Nephron (organoid): ENCODE data around the gene DLEU7.

ENCODE experiments used
- H3K27ac Mint-ChIP-seq, 3 experiments: 2 replicates each; pipeline ENCODE4 v1.8.0; 2020; ENCODE audit warnings: mixed read lengths in 3 of 3, mild to moderate bottlenecking in 2 of 3, moderate library complexity in 1 of 3
- H3K27me3 Mint-ChIP-seq: 2 replicates; pipeline ENCODE4 v1.8.0; 2021; ENCODE audit warnings: low read depth, mild to moderate bottlenecking, moderate library complexity, mixed read lengths
- H3K36me3 Mint-ChIP-seq: 2 replicates; pipeline ENCODE4 v1.8.0; 2020; ENCODE audit warnings: low read depth, mixed read lengths
- H3K4me1 Mint-ChIP-seq: 2 replicates; pipeline ENCODE4 v1.8.0; 2020; ENCODE audit warnings: mixed read lengths
- H3K4me3 Mint-ChIP-seq, 3 experiments: 2 replicates each; pipeline ENCODE4 v1.8.0; 2020; ENCODE audit warnings: mild to moderate bottlenecking in 3 of 3, mixed read lengths in 3 of 3, moderate library complexity in 2 of 3
- H3K9me3 Mint-ChIP-seq: 2 replicates; pipeline ENCODE4 v1.8.0; 2020; ENCODE audit warnings: mixed read lengths
- TF ChIP-seq, protein P1 (sequence below), 3 experiments: fragments of 200-600 bp; sonication (generic); IDR thresholded peaks; one replicate each; pipeline ENCODE4 v1.5.0; 2021; ENCODE audit warnings: antibody characterized with exemption in 3 of 3; ENCODE audit not compliant: unreplicated experiment in 3 of 3

DLEU7 gene

DNA sequence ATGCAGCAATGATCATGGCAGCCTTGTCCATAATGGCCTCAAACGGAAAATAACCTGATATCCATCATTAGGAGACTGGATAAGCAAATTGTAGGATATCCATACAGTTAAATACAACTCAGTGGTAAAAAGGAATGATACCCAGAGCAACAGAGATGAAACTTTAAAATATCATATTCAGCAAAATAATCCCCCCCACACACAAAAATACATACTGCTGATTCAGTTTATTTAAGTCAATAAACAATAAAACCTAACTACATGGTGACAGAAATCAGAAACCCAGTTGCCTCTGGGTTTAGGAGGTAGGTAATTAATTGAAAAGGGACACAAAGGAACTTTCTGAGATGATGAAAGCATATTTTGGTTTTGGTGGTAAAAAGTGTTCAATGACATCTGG is 27.9 kb upstream of the DLEU7 start:
- no peak overlapping the region for H3K4me3 Mint-ChIP-seq
- H3K27me3 Mint-ChIP-seq: peaks cover 4% of the 10 kb centered on the region
- no peaks in the 10 kb centered on the region for H3K9me3 Mint-ChIP-seq
- H3K27ac Mint-ChIP-seq: no peak overlapping the region
- H3K36me3 Mint-ChIP-seq: no peaks in the 10 kb centered on the region
- H3K4me1 Mint-ChIP-seq: no peaks in the 10 kb centered on the region
- TF ChIP-seq, protein P1, sequence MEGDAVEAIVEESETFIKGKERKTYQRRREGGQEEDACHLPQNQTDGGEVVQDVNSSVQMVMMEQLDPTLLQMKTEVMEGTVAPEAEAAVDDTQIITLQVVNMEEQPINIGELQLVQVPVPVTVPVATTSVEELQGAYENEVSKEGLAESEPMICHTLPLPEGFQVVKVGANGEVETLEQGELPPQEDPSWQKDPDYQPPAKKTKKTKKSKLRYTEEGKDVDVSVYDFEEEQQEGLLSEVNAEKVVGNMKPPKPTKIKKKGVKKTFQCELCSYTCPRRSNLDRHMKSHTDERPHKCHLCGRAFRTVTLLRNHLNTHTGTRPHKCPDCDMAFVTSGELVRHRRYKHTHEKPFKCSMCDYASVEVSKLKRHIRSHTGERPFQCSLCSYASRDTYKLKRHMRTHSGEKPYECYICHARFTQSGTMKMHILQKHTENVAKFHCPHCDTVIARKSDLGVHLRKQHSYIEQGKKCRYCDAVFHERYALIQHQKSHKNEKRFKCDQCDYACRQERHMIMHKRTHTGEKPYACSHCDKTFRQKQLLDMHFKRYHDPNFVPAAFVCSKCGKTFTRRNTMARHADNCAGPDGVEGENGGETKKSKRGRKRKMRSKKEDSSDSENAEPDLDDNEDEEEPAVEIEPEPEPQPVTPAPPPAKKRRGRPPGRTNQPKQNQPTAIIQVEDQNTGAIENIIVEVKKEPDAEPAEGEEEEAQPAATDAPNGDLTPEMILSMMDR (IDR thresholded peaks at IDR 0.05; ENCODE audit: unreplicated experiment in 3 of 3): no peak

DNA sequence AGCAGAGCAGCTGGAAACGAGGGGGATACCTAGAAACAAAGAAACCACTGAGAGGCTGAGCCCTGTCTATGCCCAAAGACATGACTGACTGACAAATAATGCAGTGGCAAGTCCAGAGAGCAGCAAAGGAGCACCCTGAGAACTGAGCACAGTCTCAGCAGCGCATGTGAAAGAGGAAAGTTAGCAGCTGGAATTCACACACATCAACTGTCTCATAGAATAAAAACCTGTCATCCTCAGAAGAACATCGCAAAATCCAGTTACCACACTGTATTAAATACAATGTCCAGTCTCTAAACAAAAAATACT is 24.1 kb upstream of the DLEU7 start:
- no peaks in the 10 kb centered on the region for H3K4me1 Mint-ChIP-seq
- no peaks in the 10 kb centered on the region for H3K36me3 Mint-ChIP-seq
- H3K27me3 Mint-ChIP-seq: peaks cover 4% of the 10 kb centered on the region
- no peak overlapping the region for H3K27ac Mint-ChIP-seq
- TF ChIP-seq, protein P1 (IDR thresholded peaks at IDR 0.05; ENCODE audit: unreplicated experiment in 3 of 3): no peak
- peaks cover 6% of the 10 kb centered on the region for H3K9me3 Mint-ChIP-seq
- no peak overlapping the region for H3K4me3 Mint-ChIP-seq

DNA sequence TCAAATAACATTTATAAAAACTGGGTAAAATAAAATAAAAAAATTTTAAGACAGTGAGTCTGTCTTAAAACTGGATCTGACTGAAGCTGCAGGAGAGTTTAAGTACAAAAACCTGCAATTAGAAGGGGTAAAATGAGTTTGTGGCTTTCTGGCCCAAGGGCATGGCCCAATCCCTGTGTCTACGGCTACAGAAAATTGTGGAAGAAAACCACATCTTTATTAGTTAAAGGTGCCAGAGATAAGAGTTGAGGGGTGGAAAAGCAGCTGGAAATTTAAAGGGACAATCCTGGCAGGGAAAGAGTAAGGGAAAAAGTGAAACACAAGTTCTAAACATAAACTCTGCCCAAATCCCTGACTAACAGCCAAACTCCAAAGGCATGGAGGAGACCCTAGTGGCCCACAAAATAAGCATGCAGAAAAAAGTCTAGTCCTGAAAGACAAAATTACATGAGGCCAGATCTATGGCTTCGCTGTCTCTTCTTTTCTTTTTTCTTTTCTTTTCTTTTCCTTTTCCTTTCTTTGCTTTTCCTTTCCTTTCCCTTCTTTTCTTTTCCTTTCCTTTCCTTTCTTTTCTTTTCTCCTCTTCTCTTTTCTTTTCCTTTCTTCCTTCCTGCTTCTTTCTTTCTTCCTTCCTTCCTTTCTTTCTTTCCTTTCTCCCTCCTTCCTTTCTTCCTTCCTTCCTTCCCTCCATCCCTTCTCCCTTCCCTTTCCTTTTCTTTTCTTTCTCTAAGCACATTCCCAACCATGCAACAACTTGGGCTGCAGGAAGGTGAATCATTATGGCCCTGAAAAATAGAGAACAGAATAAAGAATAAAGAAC is 23.5 kb upstream of the DLEU7 start:
- no peak overlapping the region for H3K27ac Mint-ChIP-seq
- no peaks in the 10 kb centered on the region for H3K4me1 Mint-ChIP-seq
- peaks cover 6% of the 10 kb centered on the region for H3K9me3 Mint-ChIP-seq
- H3K4me3 Mint-ChIP-seq: no peak overlapping the region
- TF ChIP-seq, protein P1 (IDR thresholded peaks at IDR 0.05; ENCODE audit: unreplicated experiment in 3 of 3): no peak
- peaks cover 4% of the 10 kb centered on the region for H3K27me3 Mint-ChIP-seq
- H3K36me3 Mint-ChIP-seq: no peaks in the 10 kb centered on the region

DNA sequence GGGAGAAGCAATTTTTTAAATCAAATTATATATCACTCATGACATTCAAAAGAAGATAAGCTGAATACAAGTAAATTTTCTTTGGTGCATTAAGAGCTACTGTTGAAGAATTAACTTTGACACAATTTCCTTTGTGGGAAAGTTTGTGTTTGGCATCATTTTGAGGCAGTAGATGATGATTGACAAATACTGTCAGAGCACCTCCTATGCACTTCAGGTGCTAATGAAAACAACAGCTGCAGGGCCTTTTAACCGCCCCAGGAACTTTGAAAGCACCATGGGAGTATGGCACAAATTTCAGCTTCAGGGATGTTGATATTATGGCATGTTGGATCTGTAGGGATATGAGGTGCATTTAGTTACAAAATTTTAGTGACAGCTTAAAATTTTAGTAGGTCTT is 21.0 kb upstream of the DLEU7 start:
- TF ChIP-seq, protein P1 (IDR thresholded peaks at IDR 0.05; ENCODE audit: unreplicated experiment in 3 of 3): no peak
- peaks cover 4% of the 10 kb centered on the region for H3K27me3 Mint-ChIP-seq
- peaks cover 8% of the 10 kb centered on the region for H3K36me3 Mint-ChIP-seq
- H3K4me3 Mint-ChIP-seq: no peak overlapping the region
- H3K27ac Mint-ChIP-seq: no peak overlapping the region
- H3K4me1 Mint-ChIP-seq: no peaks in the 10 kb centered on the region
- H3K9me3 Mint-ChIP-seq: peaks cover 25% of the 10 kb centered on the region

DNA sequence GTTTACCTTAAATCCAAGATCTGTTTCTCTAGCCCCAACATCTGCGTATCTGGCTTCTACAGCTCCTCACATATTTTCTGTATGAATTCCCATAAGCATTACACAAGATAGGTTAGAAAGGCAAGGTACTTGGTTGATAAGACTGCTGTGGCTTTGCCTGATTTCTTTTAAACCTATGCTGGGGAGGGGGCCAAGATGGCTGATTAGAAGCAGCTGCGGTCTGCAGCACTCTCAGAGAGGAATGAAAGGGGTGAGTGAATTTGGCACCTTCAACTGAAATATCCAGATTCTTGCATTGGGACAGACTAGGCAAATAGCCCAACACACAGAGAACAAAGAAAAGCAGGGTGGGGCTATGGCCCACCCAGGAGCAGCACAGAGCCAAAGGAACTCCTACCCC is 12.2 kb upstream of the DLEU7 start:
- TF ChIP-seq, protein P1 (IDR thresholded peaks at IDR 0.05; ENCODE audit: unreplicated experiment in 3 of 3): no peak

DNA sequence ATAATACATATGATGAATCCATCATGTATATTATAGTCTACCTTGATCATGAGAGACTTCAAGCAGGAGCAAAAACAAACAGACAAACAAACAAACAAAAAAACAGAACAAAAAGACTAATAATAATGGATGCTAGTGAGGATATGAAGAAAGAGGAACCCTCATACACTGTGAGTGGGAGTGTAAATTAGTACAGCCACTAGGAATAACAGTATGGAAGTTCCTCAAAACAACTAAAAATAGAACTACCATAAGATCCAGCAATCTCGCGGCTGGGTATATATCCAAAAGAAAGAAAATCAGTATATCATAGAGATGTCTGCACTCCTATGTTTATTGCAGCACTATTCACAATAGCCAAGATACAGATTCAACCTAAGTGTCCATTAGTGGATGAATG is 7.0 kb upstream of the DLEU7 start:
- Mint-ChIP-seq H3K27ac (no peak overlapping the region), H3K4me1 (peaks cover under 1% of the 10 kb centered on the region), H3K4me3 (no peak overlapping the region), H3K36me3 (peaks cover 3% of the 10 kb centered on the region), H3K9me3 (peaks cover 2% of the 10 kb centered on the region), H3K27me3 (no peaks in the 10 kb centered on the region)
- TF ChIP-seq, protein P1 (IDR thresholded peaks at IDR 0.05; ENCODE audit: unreplicated experiment in 3 of 3): no peak

More for the DNA sequence above, 12.2 kb upstream of the DLEU7 start:
- H3K4me3 Mint-ChIP-seq: no peak overlapping the region
- H3K27ac Mint-ChIP-seq: peak overlapping the region in 2 of 3 experiments; percentile 14 to 67
- H3K27me3 Mint-ChIP-seq: no peaks in the 10 kb centered on the region
- peaks cover 35% of the 10 kb centered on the region for H3K36me3 Mint-ChIP-seq
- H3K9me3 Mint-ChIP-seq: peaks cover 46% of the 10 kb centered on the region
- peaks cover 5% of the 10 kb centered on the region for H3K4me1 Mint-ChIP-seq
